KMS-11 (cell line): Measurements from ENCODE around the gene GAS1.

ENCODE experiments used
- H2AFZ ChIP-seq: fragments of 200-600 bp; sonication (generic); 2 replicates; pipeline ENCODE4 v1.6.1; 2016; ENCODE audit warnings: antibody characterized with exemption, mixed run types, low read depth
- H3K27ac ChIP-seq: fragments of 200-600 bp; sonication (generic); 2 replicates; pipeline ENCODE4 v1.6.1; 2016; ENCODE audit warnings: mild to moderate bottlenecking, mixed run types
- H3K27me3 ChIP-seq: fragments of 200-600 bp; sonication (generic); 2 replicates; pipeline ENCODE4 v1.6.1; 2017; ENCODE audit warnings: mild to moderate bottlenecking, low read depth, mixed run types, moderate library complexity; ENCODE audit not compliant: insufficient read depth
- H3K36me3 ChIP-seq: fragments of 200-600 bp; sonication (generic); 2 replicates; pipeline ENCODE4 v1.6.1; 2017; ENCODE audit warnings: mild to moderate bottlenecking, mixed run types; ENCODE audit not compliant: insufficient read depth
- H3K4me1 ChIP-seq: fragments of 200-600 bp; sonication (generic); 2 replicates; pipeline ENCODE4 v1.6.1; 2016; ENCODE audit warnings: mild to moderate bottlenecking, low read depth, mixed run types; ENCODE audit not compliant: poor library complexity, severe bottlenecking
- H3K4me2 ChIP-seq: fragments of 200-600 bp; sonication (generic); 2 replicates; pipeline ENCODE4 v1.7.0; 2016; ENCODE audit warnings: mild to moderate bottlenecking, mixed run types
- H3K4me3 ChIP-seq: fragments of 200-600 bp; sonication (generic); IDR thresholded peaks from 2 replicates; pipeline ENCODE4 v1.6.1; 2017; ENCODE audit warnings: low read depth, low read length, mixed read lengths; ENCODE audit not compliant: insufficient read depth
- H3K79me2 ChIP-seq: fragments of 200-600 bp; sonication (generic); 2 replicates; pipeline ENCODE4 v1.6.1; 2016; ENCODE audit warnings: low read depth, mixed run types; ENCODE audit not compliant: insufficient read depth
- H3K9ac ChIP-seq: fragments of 200-600 bp; sonication (generic); 2 replicates; pipeline ENCODE4 v1.6.1; 2016; ENCODE audit warnings: mild to moderate bottlenecking, mixed run types
- H4K20me1 ChIP-seq: fragments of 200-600 bp; sonication (generic); 2 replicates; pipeline ENCODE4 v1.6.1; 2016; ENCODE audit warnings: mild to moderate bottlenecking, mixed run types; ENCODE audit not compliant: insufficient read depth
- CTCF ChIP-seq: fragments of 200-600 bp; sonication (generic); conservative IDR thresholded peaks from 2 replicates; pipeline ENCODE4 v1.6.1; 2017; ENCODE audit warnings: low read depth, mild to moderate bottlenecking, antibody characterized with exemption, low read length, moderate library complexity, mixed read lengths

The GAS1 gene

GRCh38 chr9:86978413-86978812 lies 31.1 kb upstream of the GAS1 start:
- H3K4me3 ChIP-seq: no peak overlapping the region
- no peaks in the 10 kb centered on the region for H4K20me1 ChIP-seq
- H2AFZ ChIP-seq: no peak overlapping the region
- H3K27ac ChIP-seq: no peak overlapping the region
- no peak for TF ChIP-seq CTCF
- no peaks in the 10 kb centered on the region for H3K79me2 ChIP-seq
- no peaks in the 10 kb centered on the region for H3K27me3 ChIP-seq
- peaks cover 5% of the 10 kb centered on the region for H3K4me1 ChIP-seq
- no peak overlapping the region for H3K4me2 ChIP-seq
- H3K36me3 ChIP-seq: no peaks in the 10 kb centered on the region
- no peak overlapping the region for H3K9ac ChIP-seq

GRCh38 chr9:86977205-86977835 lies 30.0 kb upstream of the GAS1 start:
- no peak overlapping the region for H3K4me2 ChIP-seq

GRCh38 chr9:86975606-86976005 lies 28.3 kb upstream of the GAS1 start:
- H2AFZ ChIP-seq: no peak overlapping the region
- H4K20me1 ChIP-seq: no peaks in the 10 kb centered on the region
- H3K9ac ChIP-seq: no peak overlapping the region
- H3K36me3 ChIP-seq: no peaks in the 10 kb centered on the region
- H3K4me1 ChIP-seq: peaks cover 5% of the 10 kb centered on the region
- no peak for TF ChIP-seq CTCF
- H3K79me2 ChIP-seq: no peaks in the 10 kb centered on the region
- no peak overlapping the region for H3K27ac ChIP-seq
- no peak overlapping the region for H3K4me2 ChIP-seq
- H3K27me3 ChIP-seq: no peaks in the 10 kb centered on the region
- H3K4me3 ChIP-seq: no peak overlapping the region

More at GRCh38 chr9:86977205-86977835, 30.0 kb upstream of the GAS1 start:
- Histone ChIP-seq H3K27ac (no peak overlapping the region), H3K27me3 (no peaks in the 10 kb centered on the region), H3K4me3 (no peak overlapping the region), H2AFZ (no peak overlapping the region), H3K4me1 (peaks cover 5% of the 10 kb centered on the region), H4K20me1 (no peaks in the 10 kb centered on the region), H3K79me2 (no peaks in the 10 kb centered on the region), H3K36me3 (no peaks in the 10 kb centered on the region), H3K9ac (no peak overlapping the region)
- no peak for TF ChIP-seq CTCF

GRCh38 chr9:86975036-86975435 lies 27.7 kb upstream of the GAS1 start:
- Histone ChIP-seq H2AFZ (no peak overlapping the region), H4K20me1 (no peaks in the 10 kb centered on the region), H3K79me2 (no peaks in the 10 kb centered on the region), H3K27me3 (no peaks in the 10 kb centered on the region), H3K9ac (no peak overlapping the region), H3K36me3 (no peaks in the 10 kb centered on the region), H3K4me2 (no peak overlapping the region), H3K4me3 (no peak overlapping the region), H3K27ac (no peak overlapping the region), H3K4me1 (peaks cover 5% of the 10 kb centered on the region)
- no peak for TF ChIP-seq CTCF
